Measurements from ENCODE around the gene DNAJC18. TPM values are rescaled to one million over a fixed set of nuclear protein-coding genes. Genes with fewer than 3 reads are reported as not detected.

The DNAJC18 gene
- total and polyA plus RNA-seq, 2 donors (not counting 1 experiment from before 2014, with no cell fraction given): 2.0 to 13.6 TPM

GRCh38 chr5:139384591-139385051, 54.7 kb downstream of the DNAJC18 start:
- ATAC-seq (ENCODE audit: low read depth) (no peak), DNase-seq (no peak)
- Histone ChIP-seq H3K36me3 (replicated peaks in 1 of 2; ENCODE audit: control extremely low read depth in 1 of 2, control insufficient read depth in 1 of 2, extremely low read depth in 1 of 2, insufficient read depth in 2 of 2, low read length in 1 of 2) (no peaks in the 10 kb centered on the region), H3K4me1 (ENCODE audit: control insufficient read depth in 2 of 2, insufficient read depth in 2 of 2, low read length in 2 of 2) (peaks cover 51 to 73% of the 10 kb centered on the region in 2 donors), H3K27me3 (replicated peaks in 1 of 4; ENCODE audit: control extremely low read depth in 1 of 4, control insufficient read depth in 3 of 4, insufficient read depth in 4 of 4, low read length in 3 of 4) (no peaks in the 10 kb centered on the region), H3K9ac (ENCODE audit: low read length) (peak overlapping the region; percentile 42), H3K4me3 (ENCODE audit: control extremely low read depth in 1 of 5, extremely low read depth in 1 of 5, insufficient read depth in 1 of 5, low read depth in 2 of 5, low read length in 4 of 5) (peak overlapping the region in 4 of 5 experiments; percentile 20 to 42 (median 34)), H3K79me2 (ENCODE audit: control insufficient read depth, insufficient read depth, low read length) (peaks cover 36% of the 10 kb centered on the region), H3K27ac (ENCODE audit: low read length in 2 of 2) (peak overlapping the region; percentile 62 to 76), H2AFZ (ENCODE audit: insufficient read depth, low read depth, low read length, poor library complexity, severe bottlenecking) (peak overlapping the region; percentile 55), H3K4me2 (replicated peaks; ENCODE audit: low read depth, low read length, poor library complexity, severe bottlenecking) (peak overlapping the region; percentile 76), H3K9me3 (ENCODE audit: control extremely low read depth in 1 of 3, control insufficient read depth in 2 of 3, insufficient read depth in 1 of 3, low read length in 2 of 3) (no peaks in the 10 kb centered on the region), H4K20me1 (ENCODE audit: control insufficient read depth, insufficient read depth, low read length, poor library complexity, severe bottlenecking) (no peaks in the 10 kb centered on the region)
- 0% methylated on average over 4 of the region's 9 CpGs for WGBS (ENCODE audit: insufficient coverage)
- H3K9me3 Mint-ChIP-seq (ENCODE audit: insufficient read depth): no peaks in the 10 kb centered on the region
- peak overlapping the region; percentile 73 for H3K4me3 Mint-ChIP-seq
- CTCF ChIA-PET: no interaction called here
- peak overlapping the region; percentile 99 for H3K27ac Mint-ChIP-seq
- H3K27me3 Mint-ChIP-seq: no peaks in the 10 kb centered on the region
- POLR2A ChIA-PET: interaction anchor here (2.5 kb wide), 1 partner anchor 43 kb away, joined by 5 read pairs; the partner anchor contains the start of gene PAIP2
- no peak for TF ChIP-seq CTCF (IDR thresholded peaks at IDR 0.05)
- TF ChIP-seq EZH2 (IDR thresholded peaks at IDR 0.05; ENCODE audit: borderline replicate concordance, insufficient read depth, low read depth, low read length, poor library complexity, severe bottlenecking): no peak
- intact Hi-C loops (cut with micrococcal nuclease): no loop called here
- peaks cover 72% of the 10 kb centered on the region for H3K4me1 Mint-ChIP-seq

- 87% methylated on average over 7 of the region's 7 CpGs for WGBS (ENCODE audit: insufficient coverage)
- H4K20me1 ChIP-seq (ENCODE audit: control insufficient read depth, insufficient read depth, low read length, poor library complexity, severe bottlenecking): no peaks in the 10 kb centered on the region
- DNase-seq (peak; percentile 8), ATAC-seq (ENCODE audit: low read depth) (no peak)
- H3K27me3 ChIP-seq (replicated peaks in 1 of 4; ENCODE audit: control extremely low read depth in 1 of 4, control insufficient read depth in 3 of 4, insufficient read depth in 4 of 4, low read length in 3 of 4): no peaks in the 10 kb centered on the region
- H3K9ac ChIP-seq (ENCODE audit: low read length): peak overlapping the region; percentile 42
- H3K4me2 ChIP-seq (replicated peaks; ENCODE audit: low read depth, low read length, poor library complexity, severe bottlenecking): peak overlapping the region; percentile 76
- Mint-ChIP-seq H3K27ac (peak overlapping the region; percentile 99), H3K9me3 (ENCODE audit: insufficient read depth) (no peaks in the 10 kb centered on the region), H3K27me3 (no peaks in the 10 kb centered on the region), H3K4me1 (peaks cover 67% of the 10 kb centered on the region), H3K4me3 (peak overlapping the region; percentile 73)
- no peaks in the 10 kb centered on the region for H3K36me3 ChIP-seq (replicated peaks in 1 of 2; ENCODE audit: control extremely low read depth in 1 of 2, control insufficient read depth in 1 of 2, extremely low read depth in 1 of 2, insufficient read depth in 2 of 2, low read length in 1 of 2)
- peaks cover 36% of the 10 kb centered on the region for H3K79me2 ChIP-seq (ENCODE audit: control insufficient read depth, insufficient read depth, low read length)
- H3K4me3 ChIP-seq (ENCODE audit: control extremely low read depth in 1 of 5, extremely low read depth in 1 of 5, insufficient read depth in 1 of 5, low read depth in 2 of 5, low read length in 4 of 5): peak overlapping the region in 1 of 5 experiments; percentile 38
- peaks cover 46 to 68% of the 10 kb centered on the region in 2 donors for H3K4me1 ChIP-seq (ENCODE audit: control insufficient read depth in 2 of 2, insufficient read depth in 2 of 2, low read length in 2 of 2)
- H2AFZ ChIP-seq (ENCODE audit: insufficient read depth, low read depth, low read length, poor library complexity, severe bottlenecking): no peak overlapping the region
- ChIA-PET POLR2A (interaction anchor here (2.5 kb wide), 1 partner anchor 42 kb away, joined by 5 read pairs; the partner anchor contains the start of gene PAIP2), CTCF (interaction anchor here (0.6 kb wide), 1 partner anchor 118 kb away, joined by 3 read pairs; no protein-coding TSS in a partner anchor)
- H3K27ac ChIP-seq (ENCODE audit: low read length in 2 of 2): peak overlapping the region; percentile 62 to 76
- TF ChIP-seq EZH2 (IDR thresholded peaks at IDR 0.05; ENCODE audit: borderline replicate concordance, insufficient read depth, low read depth, low read length, poor library complexity, severe bottlenecking) (no peak), CTCF (IDR thresholded peaks at IDR 0.05) (no peak)
- intact Hi-C loops (cut with micrococcal nuclease): no loop called here
- H3K9me3 ChIP-seq (ENCODE audit: control extremely low read depth in 1 of 3, control insufficient read depth in 2 of 3, insufficient read depth in 1 of 3, low read length in 2 of 3): no peaks in the 10 kb centered on the region
These were observed 55.2 kb downstream of the DNAJC18 start for GRCh38 chr5:139383993-139384590.

Data from B cell (primary cell).